ENCODE measurements around the gene MMS22L.

Gene MMS22L

DNA sequence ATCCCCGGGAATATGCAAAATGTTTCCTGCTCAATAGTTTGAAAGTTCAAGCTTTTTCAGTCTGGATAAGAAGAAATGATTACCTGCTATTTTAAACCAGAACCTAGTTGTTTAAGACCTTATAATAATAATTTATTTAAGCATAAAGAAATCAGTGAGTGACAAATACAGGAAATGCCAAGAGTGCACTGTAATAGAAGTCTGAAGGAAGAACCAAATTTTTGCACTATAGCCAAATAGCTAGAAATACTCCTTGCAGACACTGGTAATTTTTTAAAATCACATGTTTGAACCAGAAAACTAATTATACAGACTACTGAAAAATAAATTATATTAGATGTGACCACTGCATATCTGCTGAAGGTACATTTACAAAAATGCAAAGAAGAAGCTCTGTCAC lies 93.2 kb downstream of the MMS22L start:
- no peaks in the 10 kb centered on the region for H3K27me3 ChIP-seq (ENCODE audit: low read length)
- no peaks in the 10 kb centered on the region for H3K9me3 ChIP-seq (ENCODE audit: insufficient read depth, low read length)
- no peak overlapping the region for H3K4me3 ChIP-seq (ENCODE audit: insufficient read depth, low read length, poor library complexity, severe bottlenecking)
- no peak overlapping the region for H3K9ac ChIP-seq (ENCODE audit: low read length)
- H4K20me1 ChIP-seq (ENCODE audit: low read depth, low read length) = 0 out of 2 replicates have a peak, but pooled peaks cover 3% of the 10 kb centered on the region
- H3K79me2 ChIP-seq (ENCODE audit: insufficient read depth, low read length) = no peaks in the 10 kb centered on the region
- no peak overlapping the region for H3K4me2 ChIP-seq (ENCODE audit: low read depth, low read length, poor library complexity, severe bottlenecking)
- H3K9me2 ChIP-seq (replicated peaks; ENCODE audit: insufficient read depth, low read length) = no peaks in the 10 kb centered on the region
- no peak overlapping the region for H2AFZ ChIP-seq (ENCODE audit: low read depth, low read length, severe bottlenecking)
- no peak overlapping the region for H3K27ac ChIP-seq (ENCODE audit: low read depth, low read length)
- H3K36me3 ChIP-seq (ENCODE audit: low read length) = peaks cover 12% of the 10 kb centered on the region; the same call in 1 of the 2 replicates
- TF ChIP-seq, protein P1, sequence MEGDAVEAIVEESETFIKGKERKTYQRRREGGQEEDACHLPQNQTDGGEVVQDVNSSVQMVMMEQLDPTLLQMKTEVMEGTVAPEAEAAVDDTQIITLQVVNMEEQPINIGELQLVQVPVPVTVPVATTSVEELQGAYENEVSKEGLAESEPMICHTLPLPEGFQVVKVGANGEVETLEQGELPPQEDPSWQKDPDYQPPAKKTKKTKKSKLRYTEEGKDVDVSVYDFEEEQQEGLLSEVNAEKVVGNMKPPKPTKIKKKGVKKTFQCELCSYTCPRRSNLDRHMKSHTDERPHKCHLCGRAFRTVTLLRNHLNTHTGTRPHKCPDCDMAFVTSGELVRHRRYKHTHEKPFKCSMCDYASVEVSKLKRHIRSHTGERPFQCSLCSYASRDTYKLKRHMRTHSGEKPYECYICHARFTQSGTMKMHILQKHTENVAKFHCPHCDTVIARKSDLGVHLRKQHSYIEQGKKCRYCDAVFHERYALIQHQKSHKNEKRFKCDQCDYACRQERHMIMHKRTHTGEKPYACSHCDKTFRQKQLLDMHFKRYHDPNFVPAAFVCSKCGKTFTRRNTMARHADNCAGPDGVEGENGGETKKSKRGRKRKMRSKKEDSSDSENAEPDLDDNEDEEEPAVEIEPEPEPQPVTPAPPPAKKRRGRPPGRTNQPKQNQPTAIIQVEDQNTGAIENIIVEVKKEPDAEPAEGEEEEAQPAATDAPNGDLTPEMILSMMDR (IDR thresholded peaks at IDR 0.05; ENCODE audit: insufficient read depth, low read length, poor library complexity, severe bottlenecking) = no peak
- TF ChIP-seq EZH2phosphoT487 (conservative IDR thresholded peaks at IDR 0.05; ENCODE audit: low read length) = no peak
- peaks cover 19% of the 10 kb centered on the region; the same call in 1 of the 2 replicates for H3F3A ChIP-seq (ENCODE audit: insufficient read depth)

DNA sequence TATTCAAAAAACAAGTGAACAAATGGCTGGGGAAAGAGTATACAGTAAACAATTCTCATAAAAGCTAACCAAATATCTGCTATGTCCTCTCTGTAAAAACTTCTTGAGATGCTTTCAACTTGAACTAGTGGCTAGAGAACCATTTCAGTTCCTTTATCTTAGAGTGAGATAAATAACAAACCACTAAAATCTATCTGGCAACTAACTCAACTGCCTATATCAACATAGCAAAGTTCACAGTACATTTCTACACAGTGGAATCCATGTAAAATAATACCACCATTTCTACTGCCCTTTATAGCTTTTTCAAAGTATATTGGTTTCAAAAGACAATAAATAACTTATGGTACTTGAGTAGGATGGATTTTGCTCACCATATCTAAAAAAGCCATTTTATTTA lies 95.1 kb downstream of the MMS22L start:
- Histone ChIP-seq H3F3A (ENCODE audit: insufficient read depth) (peaks cover 19% of the 10 kb centered on the region; the same call in 1 of the 2 replicates), H3K9me3 (ENCODE audit: insufficient read depth, low read length) (no peaks in the 10 kb centered on the region), H4K20me1 (ENCODE audit: low read depth, low read length) (0 out of 2 replicates have a peak, but pooled peaks cover 3% of the 10 kb centered on the region), H2AFZ (ENCODE audit: low read depth, low read length, severe bottlenecking) (no peak overlapping the region), H3K9me2 (replicated peaks; ENCODE audit: insufficient read depth, low read length) (no peaks in the 10 kb centered on the region), H3K4me2 (ENCODE audit: low read depth, low read length, poor library complexity, severe bottlenecking) (no peak overlapping the region), H3K79me2 (ENCODE audit: insufficient read depth, low read length) (no peaks in the 10 kb centered on the region), H3K4me3 (ENCODE audit: insufficient read depth, low read length, poor library complexity, severe bottlenecking) (no peak overlapping the region), H3K9ac (ENCODE audit: low read length) (no peak overlapping the region), H3K36me3 (ENCODE audit: low read length) (peaks cover 12% of the 10 kb centered on the region; the same call in 1 of the 2 replicates), H3K27ac (ENCODE audit: low read depth, low read length) (no peak overlapping the region), H3K27me3 (ENCODE audit: low read length) (no peaks in the 10 kb centered on the region)
- no peak for TF ChIP-seq EZH2phosphoT487 (conservative IDR thresholded peaks at IDR 0.05; ENCODE audit: low read length)
- TF ChIP-seq, protein P1 (IDR thresholded peaks at IDR 0.05; ENCODE audit: insufficient read depth, low read length, poor library complexity, severe bottlenecking) = no peak

DNA sequence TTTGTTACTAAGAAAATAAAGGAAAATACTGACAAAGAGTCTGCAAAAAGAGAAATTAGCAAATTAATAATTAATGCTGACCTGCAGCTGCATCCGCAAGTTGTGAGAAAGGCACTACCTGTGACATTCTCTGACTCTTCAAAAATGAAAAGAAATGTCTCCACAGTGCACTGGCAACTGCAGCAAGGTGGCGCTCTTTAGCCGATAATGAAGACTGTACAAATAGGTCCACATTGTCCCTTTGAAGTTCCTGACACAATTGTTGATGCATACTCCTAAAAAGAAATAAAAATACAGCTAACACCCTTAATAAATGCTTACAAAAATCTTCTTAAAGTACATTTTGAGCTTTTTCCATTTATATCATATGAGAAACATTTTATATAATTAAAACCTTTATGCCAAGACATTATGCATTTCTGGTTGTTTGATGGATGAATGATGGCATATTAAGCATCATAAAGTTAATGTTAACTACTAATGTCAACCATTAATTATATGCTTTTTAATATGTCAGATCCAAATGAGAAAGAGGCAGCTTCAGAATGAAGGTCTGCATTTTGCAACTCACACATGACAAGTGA lies 96.5 kb downstream of the MMS22L start:
- Histone ChIP-seq H3K27me3 (ENCODE audit: low read length) (no peaks in the 10 kb centered on the region), H4K20me1 (ENCODE audit: low read depth, low read length) (0 out of 2 replicates have a peak, but pooled peaks cover 3% of the 10 kb centered on the region), H3K4me3 (ENCODE audit: insufficient read depth, low read length, poor library complexity, severe bottlenecking) (no peak overlapping the region), H3K27ac (ENCODE audit: low read depth, low read length) (no peak overlapping the region), H3K4me2 (ENCODE audit: low read depth, low read length, poor library complexity, severe bottlenecking) (no peak overlapping the region), H2AFZ (ENCODE audit: low read depth, low read length, severe bottlenecking) (no peak overlapping the region), H3K9me3 (ENCODE audit: insufficient read depth, low read length) (no peaks in the 10 kb centered on the region), H3K9ac (ENCODE audit: low read length) (no peak overlapping the region), H3K36me3 (ENCODE audit: low read length) (peaks cover 17% of the 10 kb centered on the region; the same call in 1 of the 2 replicates), H3K79me2 (ENCODE audit: insufficient read depth, low read length) (no peaks in the 10 kb centered on the region), H3F3A (ENCODE audit: insufficient read depth) (peaks cover 19% of the 10 kb centered on the region; the same call in 1 of the 2 replicates), H3K9me2 (replicated peaks; ENCODE audit: insufficient read depth, low read length) (no peaks in the 10 kb centered on the region)
- no peak for TF ChIP-seq EZH2phosphoT487 (conservative IDR thresholded peaks at IDR 0.05; ENCODE audit: low read length)
- TF ChIP-seq, protein P1 (IDR thresholded peaks at IDR 0.05; ENCODE audit: insufficient read depth, low read length, poor library complexity, severe bottlenecking) = peak; percentile 90

Data from SU-DHL-6 (cell line).